Head of caudate nucleus (tissue), 42 donors: ENCODE measurements around the gene UBAC1.

Experiments used
- DNase-seq, 42 donors: peaks; one replicate each; pipeline versions ENCODE4 v3.0.0 to v3.0.0-alpha.2; 2020 to 2021; ENCODE audit warnings: mixed read lengths in 7 of 42
- intact Hi-C: fragments of 100-400 bp; cut with DNase I; formaldehyde crosslinking; loops from one replicate; pipeline ENCODE4 v1.15.0; 2022

The UBAC1 gene, protein sequence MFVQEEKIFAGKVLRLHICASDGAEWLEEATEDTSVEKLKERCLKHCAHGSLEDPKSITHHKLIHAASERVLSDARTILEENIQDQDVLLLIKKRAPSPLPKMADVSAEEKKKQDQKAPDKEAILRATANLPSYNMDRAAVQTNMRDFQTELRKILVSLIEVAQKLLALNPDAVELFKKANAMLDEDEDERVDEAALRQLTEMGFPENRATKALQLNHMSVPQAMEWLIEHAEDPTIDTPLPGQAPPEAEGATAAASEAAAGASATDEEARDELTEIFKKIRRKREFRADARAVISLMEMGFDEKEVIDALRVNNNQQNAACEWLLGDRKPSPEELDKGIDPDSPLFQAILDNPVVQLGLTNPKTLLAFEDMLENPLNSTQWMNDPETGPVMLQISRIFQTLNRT

GRCh38 chr9:135961277-135961715, at the start of gene UBAC1:
TSS of gene UBAC1 (minus strand) at chr9:135961373. CDS start at chr9:135961162, 211 bp downstream.
- intact Hi-C loops = loop anchor here (5.0 kb wide), 1 partner anchor 91 kb away; no protein-coding TSS in a partner anchor
- peak; percentile 90 to 99 (median 97) for DNase-seq

DNA sequence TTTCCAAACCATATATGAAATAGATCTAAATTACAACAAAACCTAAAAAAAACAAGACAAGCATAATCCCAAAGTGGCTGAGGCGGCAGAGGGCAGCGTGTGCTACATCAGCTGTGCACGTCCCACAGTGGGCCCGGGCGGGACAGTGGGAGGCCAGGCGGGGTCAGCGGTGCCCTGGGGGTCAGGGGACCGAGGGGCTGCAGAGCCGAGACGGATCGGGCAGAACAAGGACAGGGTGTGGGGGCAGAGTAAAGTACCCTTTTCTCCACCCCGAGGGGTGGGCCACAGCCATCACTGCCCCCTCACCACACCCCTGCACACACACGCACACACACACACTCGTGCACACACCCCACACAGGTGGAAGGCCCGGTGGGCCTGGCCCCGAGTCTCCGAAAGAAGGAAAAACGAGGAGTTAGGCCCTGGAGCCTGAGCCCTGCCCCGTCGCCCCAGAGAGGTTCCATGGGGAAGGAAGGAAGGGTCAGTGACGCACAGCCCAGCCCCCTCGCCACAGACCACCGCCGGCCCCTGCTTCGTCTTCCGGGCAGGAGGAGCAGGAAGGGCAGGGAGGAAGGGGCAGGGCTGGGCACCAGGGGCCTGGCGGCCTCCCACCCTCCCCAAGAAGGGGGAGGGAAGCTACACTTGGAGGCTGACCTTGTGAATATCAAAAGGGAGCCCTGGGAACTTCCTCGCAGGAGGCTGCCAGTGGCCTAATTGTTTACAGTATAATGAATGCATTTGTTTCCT, 49.6 kb upstream of the UBAC1 start:
- intact Hi-C loops = no loop called here
- peak in 1 of 42 donors; percentile 25 for DNase-seq

DNA sequence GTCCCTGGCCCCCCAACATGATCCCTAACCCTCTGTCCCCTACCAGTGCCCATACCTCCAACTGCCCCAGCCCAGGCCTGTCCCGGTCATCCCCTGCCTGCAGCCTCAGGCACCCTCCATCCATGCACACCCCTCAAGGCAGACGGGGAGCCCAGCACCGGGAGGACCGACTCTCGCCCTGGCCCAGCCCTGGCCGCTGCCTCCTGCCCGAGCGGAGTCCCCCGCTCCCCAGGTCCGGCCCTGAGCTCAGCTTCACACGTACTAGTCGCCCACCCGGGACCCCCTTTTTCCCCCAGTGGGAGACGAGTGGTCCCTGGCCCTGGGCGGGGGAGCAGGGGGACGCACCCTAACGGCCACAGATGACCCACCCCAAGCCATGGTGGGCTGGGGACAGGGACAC, 49.0 kb upstream of the UBAC1 start:
- no peak for DNase-seq
- intact Hi-C loops = no loop called here

DNA sequence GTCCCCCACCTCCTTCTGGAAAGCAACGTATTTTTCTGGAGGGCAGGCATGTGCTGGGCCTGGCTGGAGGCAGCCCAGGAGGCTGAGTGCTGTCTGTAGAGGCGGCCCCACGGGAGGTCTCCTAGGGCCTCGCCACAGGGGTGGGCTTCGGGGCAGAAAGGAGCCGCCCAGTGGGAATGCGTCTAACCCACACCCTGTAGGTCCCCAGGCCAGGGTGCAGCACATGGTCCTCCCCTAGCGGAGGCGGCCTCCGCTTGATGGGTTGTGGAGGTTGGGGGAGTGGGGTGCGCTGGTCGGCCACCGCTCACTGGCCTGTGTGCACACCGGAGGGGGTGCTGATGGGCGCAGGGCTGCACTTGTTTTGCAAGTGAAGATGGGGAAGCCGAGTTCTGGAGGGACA, 48.3 kb upstream of the UBAC1 start:
- intact Hi-C loops = no loop called here
- no peak for DNase-seq

DNA sequence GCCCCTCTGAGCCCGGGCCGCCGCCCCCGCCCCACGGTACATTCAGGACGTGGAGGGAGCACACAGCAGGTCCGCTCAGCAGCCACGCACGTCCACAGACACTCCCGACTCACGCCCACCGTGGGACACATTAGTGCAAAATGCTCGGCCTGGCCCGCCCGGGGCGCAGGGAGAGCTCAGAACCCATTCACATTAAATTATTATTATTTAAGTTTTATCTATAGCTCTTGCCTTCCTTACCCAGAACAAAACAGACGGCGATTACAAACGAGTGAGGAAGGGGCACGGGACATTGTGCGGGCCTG, 47.5 kb upstream of the UBAC1 start:
- intact Hi-C loops = no loop called here

GRCh38 chr9:136007934-136008692, 46.9 kb upstream of the UBAC1 start:
- no peak for DNase-seq
- intact Hi-C loops = no loop called here

More for the DNA sequence above, 47.5 kb upstream of the UBAC1 start:
- DNase-seq = no peak

- intact Hi-C loops = no loop called here
- DNase-seq = peak in 1 of 42 donors; percentile 29
These were observed 46.2 kb upstream of the UBAC1 start for GRCh38 chr9:136007276-136007933.

GRCh38 chr9:136006169-136006568, 45.0 kb upstream of the UBAC1 start:
- intact Hi-C loops = no loop called here
- DNase-seq = no peak

- DNase-seq = no peak
- intact Hi-C loops = no loop called here
These were observed 43.5 kb upstream of the UBAC1 start for GRCh38 chr9:136004712-136005111.

DNA sequence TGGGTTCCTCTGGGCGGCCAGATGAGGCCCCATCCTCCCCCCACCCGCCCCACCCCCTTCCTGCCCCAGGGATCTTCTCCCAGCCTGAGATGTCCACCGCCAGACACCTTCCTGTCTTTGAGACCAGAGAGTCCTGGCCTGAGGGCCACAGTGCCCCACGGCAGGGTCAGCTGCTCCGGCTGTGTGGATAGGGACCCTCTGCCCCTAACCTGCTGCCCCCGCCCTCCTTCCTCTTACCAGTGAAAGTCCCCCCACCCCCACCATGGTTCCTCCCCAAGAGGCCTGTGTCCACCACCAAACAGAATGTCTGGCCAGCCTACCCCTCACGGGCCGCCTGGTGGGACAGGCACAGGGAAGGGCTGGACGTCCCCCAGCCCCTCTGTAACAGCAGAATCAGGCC, 43.0 kb upstream of the UBAC1 start:
- DNase-seq = no peak

DNA sequence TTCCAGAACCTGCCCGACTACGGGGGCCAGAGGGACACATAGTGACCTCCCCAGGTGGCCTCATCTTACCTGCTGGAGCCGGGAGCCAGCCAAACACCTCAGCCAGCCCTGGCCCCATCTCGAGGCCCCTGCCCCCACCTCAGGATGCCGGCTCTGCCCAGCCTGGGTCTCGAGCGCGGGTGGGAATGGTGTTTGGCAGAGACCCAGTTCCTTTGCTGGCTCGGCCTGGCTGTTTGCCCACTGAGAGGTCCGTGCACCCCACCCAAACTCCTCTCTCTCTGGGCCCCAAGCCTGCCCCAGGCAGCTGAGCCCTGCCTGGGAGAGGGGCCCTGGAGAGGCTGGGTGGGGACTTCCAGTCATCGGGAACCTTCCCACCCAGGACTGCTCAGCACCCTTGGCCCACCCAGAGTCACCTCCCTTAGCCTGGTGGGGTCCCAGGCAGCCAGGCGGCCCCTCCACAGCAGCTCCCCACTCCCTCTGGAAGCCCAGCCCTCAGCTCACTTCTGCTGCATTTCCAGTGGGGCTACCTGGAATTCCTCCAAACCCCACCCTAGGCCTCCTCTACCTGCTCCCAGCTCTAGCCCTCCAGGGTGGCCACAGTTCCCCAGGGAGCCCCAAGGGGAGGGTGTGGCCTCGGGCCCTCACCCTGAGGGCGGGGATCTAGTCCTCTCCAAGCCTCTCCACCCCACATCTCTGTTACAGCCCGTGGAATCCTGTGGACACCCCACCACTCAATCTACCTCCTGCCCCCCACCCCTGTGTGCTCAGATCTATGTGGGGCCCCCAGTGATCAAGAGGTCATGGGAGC, 42.4 kb upstream of the UBAC1 start:
- no peak for DNase-seq
- intact Hi-C loops = no loop called here

More for the DNA sequence above, 43.0 kb upstream of the UBAC1 start:
- intact Hi-C loops = no loop called here

DNA sequence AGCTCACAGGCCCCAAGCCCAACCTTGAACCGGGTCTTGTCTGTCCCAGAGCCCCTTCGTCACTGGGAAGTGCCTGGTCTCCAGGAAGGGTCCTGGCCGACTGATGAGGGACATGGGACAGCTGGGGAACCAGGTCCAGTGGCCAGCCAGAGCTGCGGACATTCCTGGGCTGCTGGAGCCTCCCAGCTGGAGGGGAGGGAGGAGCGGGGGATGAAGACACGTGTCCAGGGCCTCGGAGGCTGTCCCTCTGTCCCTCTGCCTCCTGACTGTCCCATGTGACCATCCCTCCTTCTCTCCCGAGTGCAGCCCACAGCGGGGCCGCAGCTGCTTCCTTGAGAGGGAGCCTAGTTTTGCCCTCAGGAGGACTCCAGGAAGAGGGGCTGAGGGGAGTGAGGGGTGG, 41.7 kb upstream of the UBAC1 start:
- peak in 2 of 42 donors; percentile 33 to 54 for DNase-seq
- intact Hi-C loops = no loop called here

DNA sequence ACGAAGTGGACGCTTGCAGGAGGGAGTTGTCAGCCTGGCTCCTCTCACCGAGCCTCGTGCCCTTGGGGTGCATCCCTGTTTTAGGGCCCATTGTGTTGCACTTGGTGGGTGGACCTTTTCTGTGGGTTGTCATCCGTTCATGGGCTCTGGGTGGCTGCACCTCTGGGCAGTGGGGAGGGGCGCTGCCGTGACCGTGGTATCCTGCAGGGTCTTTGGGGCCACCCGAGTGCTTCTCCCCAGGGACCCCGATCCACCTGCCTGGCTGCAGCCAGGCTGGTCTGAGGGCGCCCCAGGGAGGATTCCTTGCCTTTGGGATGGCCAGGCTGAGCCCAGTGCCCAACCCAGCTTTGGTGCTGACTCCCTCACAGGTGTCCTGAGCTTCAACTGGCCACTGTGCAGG, 41.0 kb upstream of the UBAC1 start:
- DNase-seq = no peak
- intact Hi-C loops = no loop called here

DNA sequence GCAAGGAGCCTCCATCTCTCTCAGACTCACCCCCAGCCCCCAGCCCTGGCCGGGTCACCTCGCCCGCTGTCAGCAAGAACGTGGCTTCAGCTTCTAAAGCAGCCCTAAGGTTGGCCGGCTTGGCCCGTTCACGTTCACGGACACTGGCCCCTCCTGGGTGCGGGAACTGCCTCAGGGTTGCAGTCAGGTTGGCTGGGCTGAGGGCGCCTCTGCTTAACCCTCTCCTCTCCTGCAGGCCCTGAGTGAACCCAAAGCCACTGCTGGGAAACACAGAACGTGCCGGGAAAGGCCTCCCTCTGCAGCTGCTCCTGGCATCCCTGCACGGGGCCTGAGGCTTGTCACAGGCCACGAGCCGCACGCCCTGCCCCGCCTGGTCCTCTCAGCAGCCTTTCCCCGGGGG, 40.1 kb upstream of the UBAC1 start:
- intact Hi-C loops = no loop called here
- no peak for DNase-seq

- no peak for DNase-seq
- intact Hi-C loops = no loop called here
These were observed 37.4 kb upstream of the UBAC1 start for GRCh38 chr9:135998410-135999071.

DNA sequence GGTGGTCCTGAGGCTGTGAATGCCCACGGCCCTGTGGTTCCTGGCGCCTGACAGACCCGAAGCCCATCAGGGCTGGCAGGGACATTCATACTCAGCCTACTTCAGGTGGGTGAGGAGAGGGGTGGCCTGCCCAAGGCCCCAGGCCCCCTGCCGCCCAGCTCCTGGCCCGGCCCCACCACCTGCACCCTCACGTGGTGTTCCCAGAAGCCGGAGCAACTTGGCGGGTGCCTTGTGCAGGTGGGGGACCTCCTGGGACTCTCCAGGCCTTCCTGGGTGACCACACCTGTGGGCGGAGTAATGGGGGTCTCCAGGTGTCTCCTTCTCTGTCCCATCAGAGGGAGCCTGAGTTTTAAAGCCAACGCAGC, 36.8 kb upstream of the UBAC1 start:
- intact Hi-C loops = no loop called here
- DNase-seq = no peak

GRCh38 chr9:135997090-135998015, 36.2 kb upstream of the UBAC1 start:
- DNase-seq = no peak
- intact Hi-C loops = no loop called here
